Astrocyte of the hippocampus (primary cell): ENCODE data around the gene TSPAN18.
A peak's percentile ranks its signal among the peaks of the same experiment; 100 is the strongest.

Experiments
- DNase-seq: peaks from one replicate; pipeline ENCODE4 v3.0.0; 2011; ENCODE audit warnings: low read depth, low spot score

Gene TSPAN18

GRCh38 chr11:44711113-44711786, 15.5 kb upstream of the TSPAN18 start:
- no peak for DNase-seq

GRCh38 chr11:44711787-44712608, 14.8 kb upstream of the TSPAN18 start:
- no peak for DNase-seq

GRCh38 chr11:44713022-44713421, 13.7 kb upstream of the TSPAN18 start:
- no peak for DNase-seq

- no peak for DNase-seq
These were observed 10.5 kb upstream of the TSPAN18 start for GRCh38 chr11:44716256-44716655.

GRCh38 chr11:44718057-44718456, 8.7 kb upstream of the TSPAN18 start:
- no peak for DNase-seq

GRCh38 chr11:44718612-44719390, 8.0 kb upstream of the TSPAN18 start:
- DNase-seq = no peak

GRCh38 chr11:44725016-44725685, 1.6 kb upstream of the TSPAN18 start:
- DNase-seq = no peak

- DNase-seq = no peak
These were observed 942 bp upstream of the TSPAN18 start for GRCh38 chr11:44725757-44726282.

GRCh38 chr11:44727114-44727372, 281 bp downstream of the TSPAN18 start:
- no peak for DNase-seq

- DNase-seq = peak; percentile 92
These were observed 868 bp downstream of the TSPAN18 start for GRCh38 chr11:44727373-44728287.

- peak; percentile 33 for DNase-seq
These were observed 1.7 kb downstream of the TSPAN18 start for GRCh38 chr11:44728491-44728910.

- no peak for DNase-seq
These were observed 2.3 kb downstream of the TSPAN18 start for GRCh38 chr11:44729063-44729462.

- no peak for DNase-seq
These were observed 3.0 kb downstream of the TSPAN18 start for GRCh38 chr11:44729713-44730112.

- DNase-seq = no peak
These were observed 4.0 kb downstream of the TSPAN18 start for GRCh38 chr11:44730775-44731174.

GRCh38 chr11:44731685-44732430, 5.1 kb downstream of the TSPAN18 start:
- DNase-seq = no peak

- no peak for DNase-seq
These were observed 5.8 kb downstream of the TSPAN18 start for GRCh38 chr11:44732564-44732963.

- DNase-seq = no peak
These were observed 7.1 kb downstream of the TSPAN18 start for GRCh38 chr11:44733877-44734276.

GRCh38 chr11:44734843-44735381, 8.2 kb downstream of the TSPAN18 start:
- no peak for DNase-seq

- DNase-seq = no peak
These were observed 10.0 kb downstream of the TSPAN18 start for GRCh38 chr11:44736791-44737190.
